ENCODE measurements around the gene HIF1A.

- TF ChIP-seq CTCF (conservative IDR thresholded peaks at IDR 0.05 in 1 of 2, IDR thresholded peaks at IDR 0.05 in 1 of 2; ENCODE audit: low read depth in 1 of 2, low read length in 2 of 2) (no peak), EZH2 (IDR thresholded peaks at IDR 0.05; ENCODE audit: low read length, missing control alignments) (no peak)
Observed at GRCh38 chr14:61746881-61747280, 51.6 kb downstream of the HIF1A start.
